IPS-15b (cell line): ENCODE data around the gene LDLRAD4.

ENCODE experiments used
- H3K27me3 ChIP-seq: one replicate; pipeline ENCODE4 v1.6.1; 2013; ENCODE audit warnings: low read length; ENCODE audit not compliant: control insufficient read depth, insufficient read depth
- H3K36me3 ChIP-seq: one replicate; pipeline ENCODE4 v1.6.1; 2013; ENCODE audit warnings: low read length; ENCODE audit not compliant: control insufficient read depth, insufficient read depth
- H3K4me1 ChIP-seq: one replicate; pipeline ENCODE4 v1.6.1; 2013; ENCODE audit warnings: mild to moderate bottlenecking, low read length; ENCODE audit not compliant: control insufficient read depth, insufficient read depth
- H3K4me3 ChIP-seq: one replicate; pipeline ENCODE4 v1.5.1; 2013; ENCODE audit warnings: low read depth, low read length
- H3K9ac ChIP-seq: one replicate; pipeline ENCODE4 v1.6.1; 2013; ENCODE audit warnings: low read depth, mild to moderate bottlenecking, low read length
- H3K9me3 ChIP-seq: one replicate; pipeline ENCODE4 v1.6.1; 2013; ENCODE audit warnings: mild to moderate bottlenecking, low read length; ENCODE audit not compliant: control insufficient read depth, insufficient read depth

Gene LDLRAD4

DNA sequence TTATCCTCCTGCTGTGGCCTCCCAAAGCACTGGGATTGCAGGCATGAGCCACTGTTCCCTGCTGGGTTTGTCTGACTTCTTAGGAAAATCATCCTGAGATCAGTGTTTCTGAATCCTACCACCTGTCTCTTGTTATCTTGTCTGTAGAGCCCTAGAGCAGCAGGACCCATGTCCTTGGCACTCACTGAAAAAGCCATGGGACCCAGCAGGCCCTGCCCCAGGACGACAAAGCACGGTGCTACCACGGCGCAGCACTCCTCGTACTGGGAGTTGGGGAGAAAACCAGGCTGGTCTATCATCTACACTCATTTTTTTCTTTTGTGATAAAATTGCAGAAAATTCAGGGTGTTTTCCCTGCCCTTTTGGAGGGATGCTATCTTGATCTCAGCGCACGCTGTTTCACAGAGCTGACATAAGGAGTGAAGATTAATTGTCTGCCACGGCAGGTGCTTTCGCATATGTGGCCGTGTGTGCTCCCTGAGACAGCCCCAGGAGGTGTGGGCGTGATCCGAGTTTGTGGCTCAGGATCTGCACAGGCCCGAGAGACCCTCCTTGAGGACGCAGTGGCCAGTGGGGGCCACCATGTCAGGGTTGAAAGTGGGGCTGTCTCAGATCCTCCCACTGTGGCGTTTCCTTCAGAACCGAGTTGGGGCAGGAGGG, 179.1 kb downstream of the LDLRAD4 start:
- Histone ChIP-seq H3K27me3 (no peaks in the 10 kb centered on the region), H3K4me3 (no peak overlapping the region), H3K4me1 (no peaks in the 10 kb centered on the region), H3K9ac (no peak overlapping the region), H3K9me3 (no peaks in the 10 kb centered on the region), H3K36me3 (no peaks in the 10 kb centered on the region)

DNA sequence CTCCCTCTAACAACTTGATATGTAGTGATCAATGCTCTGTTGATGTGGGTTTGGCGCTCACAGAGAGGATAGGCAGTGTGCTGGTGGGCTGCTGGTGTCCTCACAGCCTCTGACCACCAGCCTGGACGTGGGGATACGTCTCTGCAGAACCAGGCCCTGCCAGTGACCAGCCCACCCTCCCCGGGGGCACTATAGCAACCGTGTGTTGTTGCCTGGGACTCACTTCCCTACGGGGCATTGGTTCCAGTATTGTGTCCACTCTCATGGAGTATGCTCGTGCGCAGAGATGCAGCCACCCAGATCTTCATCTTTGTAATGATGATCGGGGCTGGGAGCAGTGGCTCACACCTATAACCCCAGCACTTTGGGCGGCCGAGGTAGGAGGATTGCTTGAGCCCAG, 180.1 kb downstream of the LDLRAD4 start:
- no peaks in the 10 kb centered on the region for H3K4me1 ChIP-seq
- H3K36me3 ChIP-seq = no peaks in the 10 kb centered on the region
- H3K9me3 ChIP-seq = no peaks in the 10 kb centered on the region
- H3K4me3 ChIP-seq = no peak overlapping the region
- H3K27me3 ChIP-seq = no peaks in the 10 kb centered on the region
- H3K9ac ChIP-seq = no peak overlapping the region

DNA sequence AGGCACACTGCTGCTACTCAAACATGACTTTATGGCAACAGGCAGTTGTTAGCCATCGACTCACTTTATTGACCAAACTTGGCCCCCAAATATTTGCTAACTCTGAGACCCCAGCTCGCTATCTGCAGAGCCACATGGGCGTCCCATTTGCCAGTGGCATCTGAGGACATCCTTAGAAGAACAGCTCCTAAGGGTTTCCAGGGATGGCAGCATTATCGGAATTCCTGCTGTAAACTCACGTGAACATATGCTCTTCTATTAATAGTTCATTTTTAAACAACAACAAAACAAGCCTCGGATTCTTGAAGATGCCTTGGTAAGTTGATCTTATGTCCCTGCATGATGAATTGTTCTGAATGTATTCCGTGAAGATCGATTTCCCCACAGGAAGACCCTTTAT, 181.0 kb downstream of the LDLRAD4 start:
- Histone ChIP-seq H3K27me3 (no peaks in the 10 kb centered on the region), H3K4me3 (no peak overlapping the region), H3K36me3 (no peaks in the 10 kb centered on the region), H3K4me1 (no peaks in the 10 kb centered on the region), H3K9me3 (no peaks in the 10 kb centered on the region), H3K9ac (no peak overlapping the region)

DNA sequence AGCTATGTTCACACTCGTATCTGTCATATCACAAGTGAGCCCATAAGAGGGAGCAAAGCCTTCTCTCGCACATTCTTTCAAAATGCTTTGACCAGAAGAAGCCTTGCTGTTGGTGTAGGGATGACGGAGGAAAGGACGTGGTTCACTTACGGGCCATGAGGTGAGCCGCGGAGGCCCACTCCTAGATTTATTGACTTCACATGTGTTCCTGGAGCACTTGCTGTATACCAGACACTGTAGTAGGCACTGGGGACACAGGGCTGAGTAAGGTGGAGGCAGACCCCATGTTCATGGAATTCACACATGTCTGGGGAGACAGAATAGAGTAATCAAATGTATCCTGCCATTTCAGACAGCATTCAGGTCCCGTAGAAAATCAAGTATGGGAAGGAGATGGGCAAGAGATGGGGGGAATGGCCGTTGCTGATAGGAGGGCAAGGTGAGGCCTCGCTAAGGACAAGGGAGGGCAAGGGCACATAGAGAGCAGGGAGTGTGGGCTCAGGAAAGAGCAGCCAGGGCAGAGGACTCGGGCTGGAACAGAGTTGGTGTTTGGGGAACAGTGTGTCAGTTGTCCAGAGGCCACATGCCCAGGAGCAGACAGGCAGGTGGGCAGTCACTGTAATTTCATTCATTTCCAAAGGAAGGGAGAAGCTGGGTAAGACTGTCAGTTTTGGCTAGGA, 182.2 kb downstream of the LDLRAD4 start:
- no peak overlapping the region for H3K4me3 ChIP-seq
- H3K27me3 ChIP-seq = no peaks in the 10 kb centered on the region
- no peaks in the 10 kb centered on the region for H3K9me3 ChIP-seq
- H3K9ac ChIP-seq = no peak overlapping the region
- H3K4me1 ChIP-seq = no peaks in the 10 kb centered on the region
- H3K36me3 ChIP-seq = no peaks in the 10 kb centered on the region

DNA sequence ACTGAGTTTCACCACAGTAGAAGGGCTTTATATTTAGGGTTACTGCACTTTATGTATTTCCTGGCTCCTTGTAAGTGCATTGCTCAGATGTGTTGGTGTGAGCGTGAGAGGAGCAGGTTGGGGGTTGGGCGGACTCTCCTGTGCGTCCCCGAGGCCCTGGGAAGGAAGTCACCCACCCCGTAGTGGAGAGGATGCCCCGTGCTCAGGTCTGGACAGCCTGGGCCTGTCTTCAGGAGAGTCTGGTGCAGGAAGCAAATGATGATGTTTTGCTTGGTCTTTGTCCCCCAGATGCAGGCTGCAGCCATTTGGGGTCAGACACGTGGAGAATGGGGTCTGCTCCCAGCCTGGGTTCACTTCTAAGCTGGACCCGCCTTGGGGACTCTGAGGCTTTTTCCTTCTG, 182.8 kb downstream of the LDLRAD4 start:
- no peaks in the 10 kb centered on the region for H3K27me3 ChIP-seq

DNA sequence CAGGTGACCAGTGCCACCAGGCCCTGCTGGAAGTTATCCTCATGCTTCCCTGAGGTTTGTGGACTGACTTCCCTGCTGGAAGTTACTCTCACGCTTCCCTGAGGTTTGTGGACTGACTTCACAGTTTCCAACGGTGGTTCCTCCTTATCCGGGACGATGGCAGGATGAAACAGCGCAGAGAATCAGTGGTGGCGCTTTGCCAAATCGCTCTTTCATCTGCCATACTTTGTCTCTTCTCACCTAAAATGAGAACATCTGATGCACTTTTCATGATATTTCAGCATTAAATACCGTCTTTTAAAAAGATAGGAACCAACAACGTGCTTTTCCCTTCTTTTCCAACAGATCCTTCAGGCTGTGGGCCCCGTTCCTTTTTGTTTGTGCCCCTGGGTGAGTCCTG, 183.3 kb downstream of the LDLRAD4 start:
- H3K9ac ChIP-seq = no peak overlapping the region
- H3K27me3 ChIP-seq = no peaks in the 10 kb centered on the region
- H3K36me3 ChIP-seq = no peaks in the 10 kb centered on the region
- H3K4me3 ChIP-seq = no peak overlapping the region
- no peaks in the 10 kb centered on the region for H3K4me1 ChIP-seq
- no peaks in the 10 kb centered on the region for H3K9me3 ChIP-seq

More for the DNA sequence above, 182.8 kb downstream of the LDLRAD4 start:
- H3K4me3 ChIP-seq = no peak overlapping the region
- H3K4me1 ChIP-seq = no peaks in the 10 kb centered on the region
- H3K36me3 ChIP-seq = no peaks in the 10 kb centered on the region
- H3K9ac ChIP-seq = no peak overlapping the region
- H3K9me3 ChIP-seq = no peaks in the 10 kb centered on the region

DNA sequence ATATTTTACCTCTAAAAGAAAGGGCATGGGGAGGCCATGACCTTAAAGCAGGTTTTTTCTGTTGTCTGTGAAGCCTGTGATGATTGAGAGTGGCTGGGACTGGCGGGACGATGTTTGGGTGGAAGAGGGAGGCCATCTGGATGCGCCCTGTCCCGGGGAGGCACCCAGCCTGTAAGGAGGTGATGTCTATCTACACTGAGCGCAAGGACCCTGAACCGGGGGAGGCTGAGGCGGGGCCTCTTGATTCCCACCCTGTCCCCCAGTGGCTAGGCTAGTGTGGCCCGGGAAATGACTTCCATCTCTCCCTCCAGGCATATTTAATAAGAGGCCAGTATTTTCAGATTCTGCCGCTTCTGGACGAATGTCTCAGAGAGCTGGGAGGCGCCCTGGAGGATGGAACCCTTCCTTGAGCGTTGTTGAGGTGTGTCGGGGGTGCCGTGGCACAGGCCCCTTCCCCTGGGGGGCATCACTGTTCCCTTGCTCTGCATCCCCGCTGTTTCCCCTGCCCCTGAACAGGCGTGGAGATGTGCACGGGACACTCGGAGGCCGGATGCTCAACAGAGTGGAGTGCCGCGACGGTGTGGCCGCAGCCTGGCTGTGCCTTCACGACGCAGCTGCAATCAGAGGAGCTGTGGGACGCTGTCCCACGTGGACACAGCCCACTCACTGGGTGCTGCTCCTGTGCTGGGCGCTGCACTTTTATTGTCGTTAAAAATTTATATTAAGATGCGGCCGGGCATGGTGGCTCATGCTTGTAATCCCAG, 185.4 kb downstream of the LDLRAD4 start:
- Histone ChIP-seq H3K9ac (no peak overlapping the region), H3K36me3 (no peaks in the 10 kb centered on the region), H3K27me3 (no peaks in the 10 kb centered on the region), H3K9me3 (no peaks in the 10 kb centered on the region), H3K4me3 (no peak overlapping the region), H3K4me1 (no peaks in the 10 kb centered on the region)

DNA sequence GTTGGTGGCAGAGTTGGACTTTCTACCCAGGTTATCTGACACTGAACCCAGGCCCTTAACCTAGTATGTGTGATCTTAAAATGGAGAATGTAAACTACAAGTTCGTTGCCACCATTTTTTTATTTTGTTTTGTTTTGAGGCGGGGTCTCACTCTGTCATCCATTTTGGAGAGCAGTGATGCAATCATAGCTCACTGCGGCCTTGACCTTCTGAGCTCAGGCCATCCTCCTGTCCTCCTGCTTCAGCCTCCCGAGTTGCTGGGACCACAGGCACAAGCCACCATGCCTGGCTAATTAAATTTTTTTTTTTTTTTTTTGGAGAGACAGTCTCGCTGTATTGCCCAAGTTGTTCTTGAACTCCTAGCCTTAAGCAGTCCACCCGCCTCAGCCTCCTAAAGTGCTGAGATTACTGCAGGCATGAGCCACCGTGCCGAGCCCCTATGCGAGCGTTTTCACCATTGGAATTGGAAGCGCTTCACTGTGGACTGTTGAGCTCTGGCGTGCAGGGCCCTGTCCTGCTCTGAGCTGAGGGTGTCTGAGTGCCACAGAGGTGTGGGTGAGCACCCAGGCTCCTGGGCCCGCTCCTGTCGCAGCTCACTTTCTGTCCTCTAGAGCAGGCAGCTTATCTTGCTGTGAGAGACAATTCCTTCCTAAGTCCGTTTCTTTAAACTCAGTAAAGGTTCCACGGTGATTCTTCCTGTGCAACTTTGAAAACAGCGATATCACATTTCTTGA, 186.9 kb downstream of the LDLRAD4 start:
- Histone ChIP-seq H3K9ac (no peak overlapping the region), H3K27me3 (no peaks in the 10 kb centered on the region), H3K36me3 (no peaks in the 10 kb centered on the region), H3K4me1 (no peaks in the 10 kb centered on the region), H3K9me3 (no peaks in the 10 kb centered on the region), H3K4me3 (no peak overlapping the region)

DNA sequence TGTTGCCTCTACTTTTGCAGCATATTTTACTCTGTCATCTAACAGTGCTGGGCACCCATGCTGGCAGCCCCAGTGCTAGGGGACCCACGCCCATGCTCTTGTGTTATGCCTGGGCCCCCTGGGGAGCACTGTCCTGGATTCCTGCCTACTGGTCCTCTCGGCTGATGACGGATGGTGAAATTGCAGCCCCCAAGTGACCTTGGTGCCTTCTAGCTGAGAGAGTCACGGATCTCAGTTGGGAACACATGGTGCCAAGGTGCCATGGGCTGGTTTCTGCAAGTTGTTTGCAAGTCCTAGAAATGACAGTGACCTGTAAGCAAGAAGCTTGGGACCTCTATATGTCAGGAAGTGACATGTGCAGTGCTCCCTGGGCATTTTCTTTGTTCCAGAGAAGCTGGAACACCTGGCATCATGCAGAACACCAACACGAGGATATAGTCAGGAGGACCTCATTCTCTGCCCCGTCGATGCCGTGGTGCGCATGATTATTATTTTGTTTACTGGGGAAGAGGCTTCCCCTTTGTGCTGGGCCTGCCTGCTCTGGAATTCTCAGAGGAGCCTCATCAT, 187.6 kb downstream of the LDLRAD4 start:
- Histone ChIP-seq H3K36me3 (no peaks in the 10 kb centered on the region), H3K4me1 (no peaks in the 10 kb centered on the region), H3K9me3 (no peaks in the 10 kb centered on the region), H3K27me3 (no peaks in the 10 kb centered on the region), H3K4me3 (no peak overlapping the region), H3K9ac (no peak overlapping the region)

DNA sequence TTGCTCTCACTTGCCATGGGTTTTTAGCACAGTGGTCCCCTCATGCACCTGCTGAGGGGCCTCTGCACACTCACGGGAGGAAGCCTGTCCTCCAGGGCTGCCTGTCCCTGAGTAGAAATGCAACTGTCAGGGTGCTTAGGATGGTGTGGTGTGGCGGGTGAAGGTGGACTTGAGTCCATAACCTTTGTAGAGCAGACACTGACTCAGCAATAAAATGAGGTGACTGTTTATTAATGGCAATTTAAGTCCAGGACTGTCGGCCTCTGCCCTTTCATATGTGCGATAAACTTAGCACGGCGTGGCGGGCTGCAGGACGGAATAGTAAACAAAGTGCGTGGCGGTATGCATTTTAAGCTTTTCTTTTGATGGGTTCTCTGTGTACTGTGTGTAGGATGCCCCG, 188.2 kb downstream of the LDLRAD4 start:
- Histone ChIP-seq H3K9me3 (no peaks in the 10 kb centered on the region), H3K4me1 (no peaks in the 10 kb centered on the region), H3K9ac (no peak overlapping the region), H3K4me3 (no peak overlapping the region), H3K36me3 (no peaks in the 10 kb centered on the region), H3K27me3 (no peaks in the 10 kb centered on the region)

DNA sequence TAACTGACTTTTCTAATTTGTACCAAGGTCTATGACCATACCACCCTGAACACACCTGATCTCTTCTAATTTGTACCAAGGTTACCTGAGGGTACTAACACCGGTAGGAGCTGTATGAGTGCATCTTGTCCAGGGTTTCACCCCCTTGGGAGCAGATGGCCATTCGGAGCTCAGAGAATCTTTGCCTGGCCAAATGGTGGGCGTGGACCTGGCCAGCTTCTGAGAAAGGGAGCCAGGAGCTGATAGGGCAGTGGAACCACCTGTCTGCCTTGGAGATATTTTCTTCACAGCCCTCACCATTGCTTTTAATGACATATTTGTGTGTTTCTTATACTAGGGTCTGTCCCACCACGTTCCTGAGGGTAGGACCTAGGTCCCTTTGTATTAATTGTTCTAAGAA, 188.9 kb downstream of the LDLRAD4 start:
- no peaks in the 10 kb centered on the region for H3K9me3 ChIP-seq
- no peaks in the 10 kb centered on the region for H3K27me3 ChIP-seq

More for the DNA sequence above, 188.9 kb downstream of the LDLRAD4 start:
- Histone ChIP-seq H3K4me3 (no peak overlapping the region), H3K36me3 (no peaks in the 10 kb centered on the region), H3K4me1 (no peaks in the 10 kb centered on the region), H3K9ac (no peak overlapping the region)
